Retinal pigment epithelial cell (primary cell): ENCODE measurements around the gene SLAMF9.

Experiments used
- DNase-seq: peaks from one replicate; pipeline ENCODE4 v3.0.0-alpha.2; 2010; ENCODE audit warnings: low read depth
- H3K4me3 ChIP-seq: 2 replicates; pipeline ENCODE4 v1.5.1; 2011; ENCODE audit warnings: mild to moderate bottlenecking, low read length, control low read depth, moderate library complexity
- CTCF ChIP-seq: conservative IDR thresholded peaks from 2 replicates; pipeline ENCODE4 v1.5.1; 2011; ENCODE audit warnings: low read depth, low read length, control low read depth, inconsistent platforms

The SLAMF9 gene

DNA sequence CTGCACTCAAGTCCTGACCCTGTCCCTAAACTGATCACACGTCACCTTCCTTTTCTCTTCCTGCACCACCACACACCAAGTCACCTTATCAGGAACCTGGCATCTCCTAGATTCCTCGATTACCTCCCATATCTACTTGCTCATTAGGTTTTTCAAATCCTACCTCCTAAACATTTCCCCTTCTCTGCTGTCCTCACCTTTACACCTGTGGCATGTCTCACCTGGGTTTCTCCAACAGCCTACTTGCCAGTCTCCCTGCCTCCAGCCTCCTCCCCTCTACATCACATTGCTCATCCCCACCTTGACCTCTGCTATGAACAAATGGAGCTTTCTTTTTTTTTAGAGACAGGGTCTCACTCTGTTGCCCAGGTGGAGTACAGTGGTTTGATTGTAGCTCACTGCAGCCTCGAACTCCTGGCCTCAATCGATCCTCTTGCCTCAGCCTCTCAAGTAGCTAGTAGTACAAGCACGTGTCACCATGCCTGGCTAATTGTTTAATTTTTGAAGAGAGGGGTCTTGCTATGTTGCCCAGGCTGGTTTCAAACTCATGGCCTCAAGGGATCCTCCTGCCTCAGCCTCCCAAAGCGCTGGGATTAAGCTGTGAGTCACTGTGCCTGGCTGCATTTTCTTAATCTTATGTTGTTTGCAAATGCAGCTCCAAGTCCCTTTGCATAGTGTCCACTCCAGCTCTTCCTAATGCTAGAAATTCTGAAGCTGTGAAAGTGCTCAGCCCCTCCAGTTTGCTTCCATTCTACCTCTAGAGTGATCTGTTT, 14.9 kb downstream of the SLAMF9 start:
- no peak for DNase-seq
- H3K4me3 ChIP-seq = no peak overlapping the region
- TF ChIP-seq CTCF = no peak

DNA sequence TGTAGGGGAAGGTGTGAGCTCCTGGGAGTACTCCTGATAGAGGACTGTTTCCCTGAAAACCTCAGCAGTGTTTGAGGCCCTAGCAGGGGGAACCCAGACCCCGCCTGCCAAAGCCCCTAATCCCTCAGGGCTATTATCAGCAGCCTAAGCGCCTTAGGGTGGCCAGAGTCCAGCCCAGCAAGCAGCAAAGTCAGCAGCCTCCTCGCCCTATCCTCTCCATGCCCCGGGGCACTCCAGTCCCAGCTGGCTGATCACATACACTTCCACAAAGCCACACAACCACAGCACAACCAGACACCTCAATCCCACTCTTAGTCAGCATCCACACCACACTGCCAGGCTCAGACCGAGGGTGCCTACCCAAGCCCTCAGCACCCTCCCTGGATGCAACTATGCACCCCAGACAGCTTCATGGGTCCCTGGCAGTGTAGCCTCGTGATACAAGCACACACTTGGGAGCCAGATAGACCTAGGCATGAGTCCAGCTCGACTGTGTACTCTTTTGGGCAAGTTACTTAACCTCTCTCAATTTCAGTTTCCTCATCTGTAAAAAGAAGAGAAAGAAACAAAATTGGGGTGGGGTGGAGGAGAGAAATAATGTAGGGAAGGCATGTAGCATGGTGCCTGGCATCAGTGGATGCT, 15.7 kb downstream of the SLAMF9 start:
- H3K4me3 ChIP-seq = no peak overlapping the region
- TF ChIP-seq CTCF = no peak
- peak; percentile 89 for DNase-seq

GRCh38 chr1:159937054-159937750, 16.8 kb downstream of the SLAMF9 start:
- DNase-seq = no peak
- TF ChIP-seq CTCF = no peak
- no peak overlapping the region for H3K4me3 ChIP-seq

DNA sequence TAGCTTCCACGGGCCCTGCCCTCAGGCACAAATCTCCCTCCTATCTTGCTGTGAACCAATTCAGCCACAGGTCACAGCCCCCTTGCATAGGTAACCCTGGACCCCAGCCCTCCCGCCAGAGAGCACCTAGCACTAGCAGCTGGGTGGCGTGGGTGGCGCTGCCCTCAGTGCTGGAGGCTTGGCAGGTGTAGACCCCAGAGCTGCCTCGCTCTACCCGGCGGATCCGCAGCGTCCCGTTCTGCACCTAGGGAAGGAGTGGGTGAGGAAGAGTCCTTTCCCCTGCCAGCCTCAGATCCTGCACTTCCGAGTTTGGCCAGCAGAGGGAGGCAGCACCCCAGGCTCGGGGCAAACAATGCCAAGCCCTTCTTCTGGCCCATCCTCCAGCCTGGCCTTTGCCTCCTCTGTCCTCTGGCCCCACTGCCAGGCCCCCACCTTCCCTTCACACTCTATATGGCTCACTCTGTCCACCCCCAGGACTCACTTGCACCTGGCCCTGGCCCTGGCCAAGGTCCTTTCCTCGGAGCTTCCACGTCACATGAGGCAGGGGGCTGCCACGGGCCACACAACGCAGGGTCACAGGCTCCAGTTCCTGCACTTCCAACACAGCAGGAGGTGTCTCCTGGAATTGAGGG, 17.6 kb downstream of the SLAMF9 start:
- H3K4me3 ChIP-seq = no peak overlapping the region
- DNase-seq = no peak
- TF ChIP-seq CTCF = peak; percentile 95

GRCh38 chr1:159935719-159936272, 18.2 kb downstream of the SLAMF9 start:
- no peak for TF ChIP-seq CTCF
- no peak for DNase-seq
- no peak overlapping the region for H3K4me3 ChIP-seq

DNA sequence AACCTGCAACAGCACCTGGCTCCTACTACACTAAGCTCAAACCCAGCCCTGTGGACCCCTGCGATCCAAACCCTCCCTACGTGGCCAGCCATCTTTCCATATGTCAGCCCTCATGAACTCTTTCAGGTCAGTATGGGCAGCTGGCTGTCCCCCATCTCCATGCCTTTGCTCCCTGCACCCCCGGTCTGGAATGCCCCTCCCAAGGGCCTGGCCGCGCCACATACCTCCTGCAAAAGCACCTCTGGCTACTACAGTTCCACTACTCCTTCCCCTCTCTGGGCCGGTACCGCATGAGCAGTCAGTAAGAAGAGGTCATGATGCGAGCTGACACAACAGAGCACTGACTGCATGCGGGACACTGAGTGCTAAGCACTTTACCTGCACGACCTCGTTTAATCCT, 18.7 kb downstream of the SLAMF9 start:
- H3K4me3 ChIP-seq = no peak overlapping the region
- no peak for DNase-seq
- no peak for TF ChIP-seq CTCF
